AG10803 (cell line): Measurements from ENCODE around the gene SPEG.
A peak's percentile ranks its signal among the peaks of the same experiment; 100 is the strongest.

Source experiments
- DNase-seq: peaks from one replicate; pipeline ENCODE4 v3.0.0; 2010; ENCODE audit warnings: low read depth
- H3K4me3 ChIP-seq: 2 replicates; pipeline ENCODE4 v1.5.1; 2011; ENCODE audit warnings: mild to moderate bottlenecking, low read length, control low read depth
- TF ChIP-seq, protein P1 (sequence below): conservative IDR thresholded peaks from 2 replicates; pipeline ENCODE4 v1.5.1; 2011; ENCODE audit warnings: mild to moderate bottlenecking, low read length, control low read depth, inconsistent platforms

SPEG gene

DNA sequence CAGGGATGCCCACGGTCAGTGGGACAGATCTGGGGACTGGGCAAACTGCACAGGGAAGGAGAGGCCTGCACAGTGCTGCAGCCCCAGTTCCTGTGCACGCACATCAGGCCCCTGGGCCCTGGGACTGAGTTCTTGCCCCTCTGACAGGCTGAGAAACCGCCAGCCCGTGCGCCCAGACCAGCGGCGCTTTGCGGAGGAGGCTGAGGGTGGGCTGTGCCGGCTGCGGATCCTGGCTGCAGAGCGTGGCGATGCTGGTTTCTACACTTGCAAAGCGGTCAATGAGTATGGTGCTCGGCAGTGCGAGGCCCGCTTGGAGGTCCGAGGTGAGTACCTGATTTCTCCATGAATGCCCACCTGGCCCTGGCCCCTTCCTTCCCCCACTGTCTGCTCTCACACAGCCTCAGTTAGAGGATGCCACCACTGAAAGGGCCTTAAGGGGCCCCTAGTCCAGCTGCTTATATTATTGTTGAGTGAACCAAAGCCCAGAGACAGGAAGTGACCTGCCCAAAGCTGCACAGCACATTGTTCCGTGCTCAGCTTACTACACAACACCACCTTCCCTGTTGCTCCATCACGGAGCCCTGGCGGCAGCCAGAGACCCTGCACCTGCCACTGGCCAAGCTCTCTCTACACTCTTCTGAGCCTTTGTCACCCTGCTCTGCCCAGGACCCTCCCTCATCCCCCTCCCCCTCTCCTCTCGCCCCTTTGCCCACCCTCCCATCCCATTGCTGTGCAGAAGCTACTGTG, 29.8 kb downstream of the SPEG start:
- no peak for DNase-seq
- TF ChIP-seq, protein P1, sequence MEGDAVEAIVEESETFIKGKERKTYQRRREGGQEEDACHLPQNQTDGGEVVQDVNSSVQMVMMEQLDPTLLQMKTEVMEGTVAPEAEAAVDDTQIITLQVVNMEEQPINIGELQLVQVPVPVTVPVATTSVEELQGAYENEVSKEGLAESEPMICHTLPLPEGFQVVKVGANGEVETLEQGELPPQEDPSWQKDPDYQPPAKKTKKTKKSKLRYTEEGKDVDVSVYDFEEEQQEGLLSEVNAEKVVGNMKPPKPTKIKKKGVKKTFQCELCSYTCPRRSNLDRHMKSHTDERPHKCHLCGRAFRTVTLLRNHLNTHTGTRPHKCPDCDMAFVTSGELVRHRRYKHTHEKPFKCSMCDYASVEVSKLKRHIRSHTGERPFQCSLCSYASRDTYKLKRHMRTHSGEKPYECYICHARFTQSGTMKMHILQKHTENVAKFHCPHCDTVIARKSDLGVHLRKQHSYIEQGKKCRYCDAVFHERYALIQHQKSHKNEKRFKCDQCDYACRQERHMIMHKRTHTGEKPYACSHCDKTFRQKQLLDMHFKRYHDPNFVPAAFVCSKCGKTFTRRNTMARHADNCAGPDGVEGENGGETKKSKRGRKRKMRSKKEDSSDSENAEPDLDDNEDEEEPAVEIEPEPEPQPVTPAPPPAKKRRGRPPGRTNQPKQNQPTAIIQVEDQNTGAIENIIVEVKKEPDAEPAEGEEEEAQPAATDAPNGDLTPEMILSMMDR = no peak
- no peak overlapping the region for H3K4me3 ChIP-seq

DNA sequence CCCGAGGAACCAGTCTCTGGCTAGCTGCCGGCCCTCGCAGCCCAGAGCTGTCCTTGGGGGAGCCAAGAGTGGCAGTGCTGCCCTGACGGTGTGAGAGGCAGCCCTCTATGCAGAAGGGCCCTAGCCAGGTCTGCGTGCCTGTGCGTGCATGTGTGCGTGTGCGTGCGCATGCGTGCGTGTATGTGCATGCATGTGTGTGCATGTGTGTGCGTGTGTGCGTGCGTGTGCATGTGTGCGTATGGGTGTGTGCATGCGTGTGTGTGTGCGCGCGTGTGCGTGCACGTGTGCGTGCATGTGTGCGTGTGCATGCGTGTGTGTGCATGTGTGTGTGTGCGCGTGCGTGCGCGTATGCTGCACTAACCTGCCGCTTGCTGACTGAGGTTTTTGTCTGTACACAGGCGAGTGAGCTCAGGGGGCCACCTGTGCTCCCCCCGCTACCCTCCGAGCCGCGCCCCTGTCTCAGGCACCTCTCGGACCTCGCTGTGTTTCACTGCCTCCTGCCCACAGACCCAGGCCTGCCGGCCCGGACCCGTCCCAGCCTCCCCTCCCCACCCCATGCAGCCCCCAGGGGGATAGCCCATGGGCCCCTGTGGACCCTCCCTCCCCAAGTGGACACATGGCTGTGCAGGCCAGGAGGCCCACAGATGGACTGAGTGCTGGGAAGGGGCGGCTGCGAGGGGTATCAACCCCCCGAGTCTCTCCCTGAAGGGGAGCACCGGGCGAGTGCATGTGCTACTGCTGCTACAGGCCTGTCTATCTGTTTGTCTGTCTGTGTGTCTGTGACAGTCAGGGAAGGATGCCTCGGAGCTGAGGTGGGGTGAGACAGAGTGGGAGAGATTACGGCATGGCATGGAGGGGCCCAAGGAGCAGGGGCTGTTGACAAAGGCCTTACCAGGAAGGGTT, 31.3 kb downstream of the SPEG start:
- TF ChIP-seq, protein P1 = no peak
- H3K4me3 ChIP-seq = no peak overlapping the region
- no peak for DNase-seq

DNA sequence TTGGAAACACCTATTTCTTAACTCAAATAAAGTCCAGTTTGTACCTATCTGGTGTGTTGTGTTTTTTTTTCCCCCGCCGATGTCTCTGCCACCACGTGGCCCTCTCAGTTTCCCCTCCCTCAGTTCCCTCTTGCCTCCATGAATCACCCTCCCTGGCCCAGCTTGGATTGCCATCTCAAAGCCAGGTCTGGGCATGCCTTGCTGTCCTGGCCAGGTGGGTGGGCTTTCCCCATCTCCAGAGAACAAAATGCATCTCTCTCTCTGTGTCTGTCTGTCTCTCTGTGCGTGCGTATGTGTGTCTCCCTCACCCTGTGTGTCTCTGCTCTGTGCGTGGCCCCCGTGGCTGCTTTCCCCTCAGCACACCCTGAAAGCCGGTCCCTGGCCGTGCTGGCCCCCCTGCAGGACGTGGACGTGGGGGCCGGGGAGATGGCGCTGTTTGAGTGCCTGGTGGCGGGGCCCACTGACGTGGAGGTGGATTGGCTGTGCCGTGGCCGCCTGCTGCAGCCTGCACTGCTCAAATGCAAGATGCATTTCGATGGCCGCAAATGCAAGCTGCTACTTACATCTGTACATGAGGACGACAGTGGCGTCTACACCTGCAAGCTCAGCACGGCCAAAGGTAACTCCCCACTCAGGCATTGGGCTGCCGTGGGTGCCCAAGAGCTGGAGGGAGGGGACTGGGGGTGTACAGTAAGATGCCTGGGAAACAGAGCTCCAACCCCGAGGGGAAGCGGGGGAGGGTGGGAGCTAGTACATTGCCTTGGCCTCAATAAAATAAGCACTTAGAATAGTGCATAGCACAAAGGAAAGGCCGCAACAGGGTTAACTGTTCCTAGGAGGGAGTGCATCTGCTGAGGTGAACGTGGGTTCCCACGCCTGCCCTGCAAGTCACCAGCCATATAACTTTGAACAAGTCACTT, 32.4 kb downstream of the SPEG start:
- no peak overlapping the region for H3K4me3 ChIP-seq
- no peak for DNase-seq
- TF ChIP-seq, protein P1 = no peak

DNA sequence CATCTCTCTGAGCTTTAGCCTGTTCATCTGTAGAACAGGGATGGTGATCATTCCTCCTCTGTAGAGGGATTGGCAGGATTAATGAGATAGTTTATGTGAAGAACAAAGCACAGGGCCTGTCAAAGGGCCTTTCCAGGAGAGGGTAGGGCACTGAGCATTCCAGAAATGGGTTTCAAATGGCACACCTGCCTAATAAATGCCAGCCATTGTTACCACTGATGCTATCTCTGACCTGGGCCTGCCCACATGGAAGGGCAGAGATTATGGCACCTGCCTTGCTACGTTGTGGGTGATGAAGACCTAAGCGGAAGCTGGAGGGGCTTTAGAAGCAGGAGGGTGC, 33.1 kb downstream of the SPEG start:
- H3K4me3 ChIP-seq = no peak overlapping the region
- DNase-seq = no peak
- TF ChIP-seq, protein P1 = no peak

DNA sequence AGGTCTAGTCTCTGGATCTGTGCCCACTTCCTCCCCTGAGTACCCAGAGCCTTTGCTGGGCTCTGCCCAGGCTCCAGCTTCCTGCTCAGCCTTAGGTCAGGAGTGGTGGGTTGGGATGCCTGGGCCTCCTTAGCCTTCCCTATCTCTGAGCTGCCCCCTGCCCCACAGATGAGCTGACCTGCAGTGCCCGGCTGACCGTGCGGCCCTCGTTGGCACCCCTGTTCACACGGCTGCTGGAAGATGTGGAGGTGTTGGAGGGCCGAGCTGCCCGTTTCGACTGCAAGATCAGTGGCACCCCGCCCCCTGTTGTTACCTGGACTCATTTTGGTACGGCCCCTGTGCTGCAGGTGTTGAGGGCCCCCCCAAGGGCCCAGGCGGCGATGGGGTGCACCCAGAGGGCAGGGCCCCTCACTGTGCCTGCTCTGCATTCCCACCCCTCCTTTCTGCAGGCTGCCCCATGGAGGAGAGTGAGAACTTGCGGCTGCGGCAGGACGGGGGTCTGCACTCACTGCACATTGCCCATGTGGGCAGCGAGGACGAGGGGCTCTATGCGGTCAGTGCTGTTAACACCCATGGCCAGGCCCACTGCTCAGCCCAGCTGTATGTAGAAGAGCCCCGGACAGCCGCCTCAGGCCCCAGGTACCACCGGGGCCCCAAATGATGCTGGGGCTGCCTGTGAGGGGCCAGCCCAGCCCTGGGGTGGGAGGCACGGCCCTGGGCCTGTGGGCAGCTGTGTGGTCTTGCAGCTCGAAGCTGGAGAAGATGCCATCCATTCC, 34.0 kb downstream of the SPEG start:
- DNase-seq = no peak
- TF ChIP-seq, protein P1 = no peak
- H3K4me3 ChIP-seq = no peak overlapping the region

DNA sequence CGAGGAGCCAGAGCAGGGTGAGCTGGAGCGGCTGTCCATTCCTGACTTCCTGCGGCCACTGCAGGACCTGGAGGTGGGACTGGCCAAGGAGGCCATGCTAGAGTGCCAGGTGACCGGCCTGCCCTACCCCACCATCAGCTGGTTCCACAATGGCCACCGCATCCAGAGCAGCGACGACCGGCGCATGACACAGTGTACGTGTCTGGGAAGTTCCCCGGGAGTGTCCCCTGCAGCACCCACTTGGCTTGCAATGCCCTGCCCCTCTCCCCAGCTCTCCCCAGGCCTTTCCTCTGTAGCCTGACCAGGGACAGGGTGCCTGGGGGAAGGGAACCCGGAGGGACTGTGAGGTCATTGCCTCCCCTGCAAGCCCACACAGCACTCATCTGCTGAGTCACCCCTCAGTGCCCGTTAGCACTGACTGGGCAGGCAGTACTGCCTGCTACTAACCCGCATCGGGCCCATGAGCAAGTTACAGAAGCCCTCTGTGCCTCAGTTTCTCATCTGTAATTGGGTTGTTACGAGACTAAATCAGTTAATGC, 34.6 kb downstream of the SPEG start:
- TF ChIP-seq, protein P1 = no peak
- DNase-seq = peak; percentile 47
- no peak overlapping the region for H3K4me3 ChIP-seq
